Sigmoid colon (tissue), 7 donors: ENCODE data around the gene HELZ2. TPM values are rescaled to one million over a fixed set of nuclear protein-coding genes. Genes with fewer than 3 reads are reported as not detected.

Source experiments
- DNase-seq: peaks from one replicate; pipeline ENCODE4 v3.0.0-alpha.2; 2019
- H3K27ac ChIP-seq, 4 donors: fragments of 200-600 bp; sonication (generic); one replicate each; pipeline ENCODE4 v1.5.1; 2016 to 2019; ENCODE audit warnings: mild to moderate bottlenecking in 1 of 4
- H3K27me3 ChIP-seq, 3 donors: fragments of 200-600 bp; sonication (generic); one replicate each; pipeline ENCODE4 v1.5.1; 2019; ENCODE audit warnings: mild to moderate bottlenecking in 1 of 3
- H3K36me3 ChIP-seq, 4 donors: fragments of 200-600 bp; sonication (generic); one replicate each; pipeline ENCODE4 v1.5.1; 2016 to 2019
- H3K4me1 ChIP-seq, 4 donors: fragments of 200-600 bp; sonication (generic); one replicate each; pipeline ENCODE4 v1.5.1; 2017 to 2019
- H3K4me3 ChIP-seq, 4 donors: fragments of 200-600 bp; sonication (generic); one replicate each; pipeline ENCODE4 v1.5.1; 2017 to 2019; ENCODE audit warnings: mild to moderate bottlenecking in 2 of 4, moderate library complexity in 1 of 4
- H3K9me3 ChIP-seq, 4 donors: fragments of 200-600 bp in 3 of 4; sonication (generic) in 3 of 4; one replicate each; pipeline versions ENCODE4 v1.5.1 to v1.6.1; 2013 to 2019
- CTCF ChIP-seq, 4 experiments: fragments of 450-650 bp in 3 of 4; fragments of 200-600 bp in 1 of 4; IDR thresholded peaks; one replicate each; pipeline ENCODE4 v1.5.1; 2016 to 2019; ENCODE audit warnings: antibody characterized with exemption in 4 of 4, mild to moderate bottlenecking in 3 of 4, moderate library complexity in 2 of 4
- EP300 ChIP-seq, 4 donors: sonication (generic); formaldehyde crosslinking; IDR thresholded peaks; one replicate each; pipeline ENCODE4 v1.6.1; 2017; ENCODE audit warnings: antibody characterized with exemption in 4 of 4
- POLR2A ChIP-seq, 2 donors: fragments of 450-650 bp; IDR thresholded peaks; one replicate each; pipeline ENCODE4 v1.6.1; 2016; ENCODE audit warnings: antibody characterized with exemption in 2 of 2, mild to moderate bottlenecking in 2 of 2, moderate library complexity in 2 of 2
- POLR2AphosphoS5 ChIP-seq, 4 donors: sonication (generic); formaldehyde crosslinking; IDR thresholded peaks; one replicate each; pipeline ENCODE4 v1.6.1; 2017; ENCODE audit warnings: antibody characterized with exemption in 4 of 4
- WGBS, 2 donors: extraction: QIAGEN DNeasy Blood & Tissue Kit; methylation state at CpG; one replicate each; pipeline ENCODE4 v1.1.7; 2013; 5-methylcytosine and 5-hydroxymethylcytosine counted together
- intact Hi-C: fragments of 100-400 bp; cut with DNase I; formaldehyde crosslinking; loops from one replicate; pipeline ENCODE4 v1.15.1; 2023
- polyA plus RNA-seq, 3 donors: library from polyadenylated mRNA; stranded (reverse); fragments of 200-250 nt; gene quantifications; one replicate each; pipeline ENCODE4 v1.2.3, GENCODE V29; 2013
- total RNA-seq, 4 donors: library from RNA; depleted of rRNA; stranded (reverse); fragments of >200 nt; gene quantifications; one replicate each; pipeline ENCODE4 v1.1.0, GENCODE V29; 2016
- donor health status: healthy with polysubstance abuse.
- donor health status: Bipolar disorder and iron deficiency.
- donor health status: healthy.

The HELZ2 gene
- total and polyA plus RNA-seq, 7 donors = 1.2 to 48.1 (median 13.6) TPM

- Histone ChIP-seq H3K9me3 (no peaks in the 10 kb centered on the region), H3K36me3 (no peaks in the 10 kb centered on the region), H3K27ac (no peak overlapping the region), H3K27me3 (peaks cover 13 to 53% (median 41%) of the 10 kb centered on the region in 3 donors), H3K4me1 (peaks cover 0 to 11% (median 9%) of the 10 kb centered on the region in 4 donors), H3K4me3 (no peak overlapping the region)
- no peak for DNase-seq
- no peak for TF ChIP-seq EP300 (IDR thresholded peaks at IDR 0.05)
- peak in 1 of 2 donors; percentile 48 for TF ChIP-seq POLR2A (IDR thresholded peaks at IDR 0.05)
- WGBS, 2 donors = 20 to 60% methylated on average over 28 of the region's 28 CpGs
- intact Hi-C loops = no loop called here
These were observed 40.1 kb downstream of the HELZ2 start for GRCh38 chr20:63533871-63534393.

GRCh38 chr20:63533388-63533787 is 40.7 kb downstream of the HELZ2 start:
- Histone ChIP-seq H3K27me3 (peaks cover 13 to 53% (median 41%) of the 10 kb centered on the region in 3 donors), H3K27ac (no peak overlapping the region), H3K4me3 (no peak overlapping the region), H3K36me3 (no peaks in the 10 kb centered on the region), H3K9me3 (no peaks in the 10 kb centered on the region), H3K4me1 (peaks cover 0 to 10% (median 9%) of the 10 kb centered on the region in 4 donors)
- TF ChIP-seq POLR2A (IDR thresholded peaks at IDR 0.05) (no peak), EP300 (IDR thresholded peaks at IDR 0.05) (no peak), CTCF (IDR thresholded peaks at IDR 0.05) (no peak), POLR2AphosphoS5 (IDR thresholded peaks at IDR 0.05) (no peak)
- WGBS, 2 donors = 86 to 87% methylated on average over 14 of the region's 14 CpGs
- intact Hi-C loops = no loop called here
- DNase-seq = no peak

- Histone ChIP-seq H3K4me1 (peaks cover 0 to 1% (median under 1%) of the 10 kb centered on the region in 4 donors), H3K4me3 (no peak overlapping the region), H3K9me3 (no peaks in the 10 kb centered on the region), H3K36me3 (no peaks in the 10 kb centered on the region), H3K27ac (no peak overlapping the region), H3K27me3 (peaks cover 11 to 49% (median 40%) of the 10 kb centered on the region in 3 donors)
- no peak for DNase-seq
- TF ChIP-seq CTCF (IDR thresholded peaks at IDR 0.05) = no peak
- TF ChIP-seq EP300 (IDR thresholded peaks at IDR 0.05) = no peak
- no peak for TF ChIP-seq POLR2A (IDR thresholded peaks at IDR 0.05)
- no peak for TF ChIP-seq POLR2AphosphoS5 (IDR thresholded peaks at IDR 0.05)
- 81 to 88% methylated on average over 24 of the region's 24 CpGs for WGBS, 2 donors
- intact Hi-C loops = no loop called here
These were observed 41.5 kb downstream of the HELZ2 start for GRCh38 chr20:63532449-63532971.

- no peaks in the 10 kb centered on the region for H3K4me1 ChIP-seq
- WGBS, 2 donors = 87 to 88% methylated on average over 27 of the region's 27 CpGs
- no peaks in the 10 kb centered on the region for H3K9me3 ChIP-seq
- no peak overlapping the region for H3K27ac ChIP-seq
- peaks cover 11 to 43% (median 34%) of the 10 kb centered on the region in 3 donors for H3K27me3 ChIP-seq
- H3K36me3 ChIP-seq = no peaks in the 10 kb centered on the region
- TF ChIP-seq CTCF (IDR thresholded peaks at IDR 0.05) (no peak), POLR2AphosphoS5 (IDR thresholded peaks at IDR 0.05) (peak in 1 of 4 donors; percentile 6), EP300 (IDR thresholded peaks at IDR 0.05) (no peak), POLR2A (IDR thresholded peaks at IDR 0.05) (no peak)
- DNase-seq = no peak
- intact Hi-C loops = no loop called here
- no peak overlapping the region for H3K4me3 ChIP-seq
These were observed 42.2 kb downstream of the HELZ2 start for GRCh38 chr20:63531686-63532448.

- H3K4me1 ChIP-seq = no peaks in the 10 kb centered on the region
- TF ChIP-seq CTCF (IDR thresholded peaks at IDR 0.05) = no peak
- no peak for TF ChIP-seq POLR2A (IDR thresholded peaks at IDR 0.05)
- no peak for TF ChIP-seq EP300 (IDR thresholded peaks at IDR 0.05)
- no peak for TF ChIP-seq POLR2AphosphoS5 (IDR thresholded peaks at IDR 0.05)
- no peak overlapping the region for H3K27ac ChIP-seq
- H3K9me3 ChIP-seq = no peaks in the 10 kb centered on the region
- DNase-seq = no peak
- 20 to 66% methylated on average over 14 of the region's 14 CpGs for WGBS, 2 donors
- peaks cover 11 to 33% (median 26%) of the 10 kb centered on the region in 3 donors for H3K27me3 ChIP-seq
- no peak overlapping the region for H3K4me3 ChIP-seq
- intact Hi-C loops = no loop called here
- H3K36me3 ChIP-seq = no peaks in the 10 kb centered on the region
These were observed 43.3 kb downstream of the HELZ2 start for GRCh38 chr20:63530788-63531160.
